HS-27A (cell line): Measurements from ENCODE around the gene NAV3.

Experiments
- DNase-seq: peaks from one replicate; pipeline ENCODE4 v3.0.0-alpha.2; 2012; ENCODE audit warnings: low read depth, missing footprints

NAV3 gene

GRCh38 chr12:77925536-77926108 lies 94.9 kb downstream of the NAV3 start:
- DNase-seq = no peak

GRCh38 chr12:77928078-77928477 lies 97.4 kb downstream of the NAV3 start:
- no peak for DNase-seq

GRCh38 chr12:77932216-77932615 lies 101.5 kb downstream of the NAV3 start:
- no peak for DNase-seq

- DNase-seq = no peak
These were observed 107.6 kb downstream of the NAV3 start for GRCh38 chr12:77938301-77938700.

GRCh38 chr12:77940011-77940423 lies 109.3 kb downstream of the NAV3 start:
- no peak for DNase-seq

GRCh38 chr12:77940567-77940966 lies 109.9 kb downstream of the NAV3 start:
- no peak for DNase-seq

GRCh38 chr12:77941401-77941800 lies 110.7 kb downstream of the NAV3 start:
- DNase-seq = no peak

GRCh38 chr12:77943466-77943865 lies 112.8 kb downstream of the NAV3 start:
- DNase-seq = no peak

- no peak for DNase-seq
These were observed 115.9 kb downstream of the NAV3 start for GRCh38 chr12:77946541-77947061.

GRCh38 chr12:77947330-77947729 lies 116.6 kb downstream of the NAV3 start:
- DNase-seq = no peak

- DNase-seq = no peak
These were observed 117.1 kb downstream of the NAV3 start for GRCh38 chr12:77947746-77948145.

- no peak for DNase-seq
These were observed 119.2 kb downstream of the NAV3 start for GRCh38 chr12:77949943-77950342.

- DNase-seq = no peak
These were observed 123.0 kb downstream of the NAV3 start for GRCh38 chr12:77953528-77954205.

GRCh38 chr12:77954206-77954555 lies 123.5 kb downstream of the NAV3 start:
- no peak for DNase-seq

- no peak for DNase-seq
These were observed 126.4 kb downstream of the NAV3 start for GRCh38 chr12:77957062-77957461.

GRCh38 chr12:77963576-77964178 lies 133.0 kb downstream of the NAV3 start:
- no peak for DNase-seq

- DNase-seq = no peak
These were observed 135.1 kb downstream of the NAV3 start for GRCh38 chr12:77965790-77966189.

GRCh38 chr12:77968021-77968420 lies 137.3 kb downstream of the NAV3 start:
- DNase-seq = no peak

GRCh38 chr12:77968571-77968970 lies 137.9 kb downstream of the NAV3 start:
- no peak for DNase-seq

GRCh38 chr12:77973579-77973978 lies 142.9 kb downstream of the NAV3 start:
- no peak for DNase-seq

GRCh38 chr12:77974645-77975044 lies 144.0 kb downstream of the NAV3 start:
- DNase-seq = no peak

GRCh38 chr12:77979597-77980250 lies 149.0 kb downstream of the NAV3 start:
- DNase-seq = no peak

GRCh38 chr12:77980782-77981181 lies 150.1 kb downstream of the NAV3 start:
- DNase-seq = no peak
